Colonic mucosa (tissue), 4 donors: ENCODE data around the gene UBL4A. TPM values are rescaled to one million over a fixed set of nuclear protein-coding genes. Genes with fewer than 3 reads are reported as not detected.

Experiments
- DNase-seq: peaks from one replicate; pipeline ENCODE4 v3.0.0-alpha.2; 2020
- H3K27ac ChIP-seq: fragments of 200-600 bp; one replicate; pipeline ENCODE4 v1.8.0; 2021
- H3K27me3 ChIP-seq: fragments of 200-600 bp; one replicate; pipeline ENCODE4 v1.8.0; 2021
- H3K36me3 ChIP-seq: fragments of 200-600 bp; one replicate; pipeline ENCODE4 v1.8.0; 2021
- H3K4me1 ChIP-seq: fragments of 200-600 bp; one replicate; pipeline ENCODE4 v1.8.0; 2021; ENCODE audit warnings: mild to moderate bottlenecking
- H3K4me3 ChIP-seq: fragments of 200-600 bp; one replicate; pipeline ENCODE4 v1.8.0; 2021
- H3K9ac ChIP-seq, 2 donors: one replicate each; pipeline ENCODE4 v1.7.0; 2013; ENCODE audit warnings: control low read depth in 2 of 2, low read depth in 2 of 2, low read length in 2 of 2
- H3K9me3 ChIP-seq: fragments of 200-600 bp; one replicate; pipeline ENCODE4 v1.8.0; 2021
- CTCF ChIP-seq: fragments of 200-600 bp; IDR thresholded peaks from one replicate; pipeline ENCODE4 v1.8.0; 2022; ENCODE audit warnings: antibody characterized with exemption, mild to moderate bottlenecking
- intact Hi-C: fragments of 100-400 bp; cut with DNase I; formaldehyde crosslinking; loops from one replicate; pipeline ENCODE4 v1.14.1; 2022
- total RNA-seq, 2 donors: library from RNA; stranded (reverse); fragmentation: NEBNext Ultra II Directional in 1 of 2; extraction: Animal tissue kit (Norgen Biotek cat#: 25700) in 1 of 2; gene quantifications; one replicate each; pipeline ENCODE4 v1.2.1, GENCODE V29; 2021
- donor health status: healthy.
- donor health status: DM: no; HTN: no; CAD: no.
- donor health status: DM: no; HTN: no; CAD: no.

The UBL4A gene
- total RNA-seq: 10 to 100 TPM; 24.7 to 40.9 TPM

GRCh38 chrX:154486396-154487207, at the start of gene UBL4A:
Gene UBL4A (minus strand): TSS chrX:154486615. CDS start chrX:154486584, 31 bp downstream.
- Histone ChIP-seq H3K36me3 (no peaks in the 10 kb centered on the region), H3K27ac (peak within 1 kb of the TSS; percentile 65), H3K4me1 (no peaks in the 10 kb centered on the region), H3K9me3 (no peaks in the 10 kb centered on the region), H3K27me3 (no peaks in the 10 kb centered on the region), H3K9ac (peak within 1 kb of the TSS; percentile 63 to 79), H3K4me3 (peak within 1 kb of the TSS; percentile 65)
- no peak for TF ChIP-seq CTCF
- intact Hi-C loops: no loop called here
- peak; percentile 54 for DNase-seq

GRCh38 chrX:154535892-154536291, 49.5 kb upstream of the UBL4A start:
- H3K4me1 ChIP-seq: no peaks in the 10 kb centered on the region
- H3K9me3 ChIP-seq: no peaks in the 10 kb centered on the region
- intact Hi-C loops: no loop called here
- H3K36me3 ChIP-seq: no peaks in the 10 kb centered on the region
- no peak for TF ChIP-seq CTCF
- no peak overlapping the region for H3K9ac ChIP-seq
- no peak overlapping the region for H3K4me3 ChIP-seq
- no peak overlapping the region for H3K27ac ChIP-seq
- no peaks in the 10 kb centered on the region for H3K27me3 ChIP-seq
- DNase-seq: no peak

GRCh38 chrX:154534526-154535322, 48.3 kb upstream of the UBL4A start:
- intact Hi-C loops: loop anchor here (5.0 kb wide), 1 partner anchor 132 kb away; no protein-coding TSS in a partner anchor
- peak; percentile 99 for TF ChIP-seq CTCF
- H3K4me1 ChIP-seq: no peaks in the 10 kb centered on the region
- H3K4me3 ChIP-seq: no peak overlapping the region
- peak overlapping the region in 1 of 2 donors; percentile 16 for H3K9ac ChIP-seq
- no peaks in the 10 kb centered on the region for H3K9me3 ChIP-seq
- H3K27ac ChIP-seq: no peak overlapping the region
- peak; percentile 91 for DNase-seq
- H3K27me3 ChIP-seq: no peaks in the 10 kb centered on the region
- no peaks in the 10 kb centered on the region for H3K36me3 ChIP-seq

GRCh38 chrX:154532690-154533089, 46.3 kb upstream of the UBL4A start:
- Histone ChIP-seq H3K9me3 (no peaks in the 10 kb centered on the region), H3K27me3 (no peaks in the 10 kb centered on the region), H3K4me1 (no peaks in the 10 kb centered on the region), H3K27ac (no peak overlapping the region), H3K4me3 (no peak overlapping the region), H3K9ac (no peak overlapping the region), H3K36me3 (no peaks in the 10 kb centered on the region)
- no peak for DNase-seq
- intact Hi-C loops: loop anchor here (5.0 kb wide), 1 partner anchor 130 kb away; no protein-coding TSS in a partner anchor
- no peak for TF ChIP-seq CTCF

GRCh38 chrX:154531626-154532025, 45.2 kb upstream of the UBL4A start:
- Histone ChIP-seq H3K36me3 (no peaks in the 10 kb centered on the region), H3K4me3 (no peak overlapping the region), H3K9ac (no peak overlapping the region), H3K9me3 (no peaks in the 10 kb centered on the region), H3K27ac (no peak overlapping the region), H3K27me3 (no peaks in the 10 kb centered on the region), H3K4me1 (no peaks in the 10 kb centered on the region)
- intact Hi-C loops: loop anchor here (5.0 kb wide), 1 partner anchor 129 kb away; no protein-coding TSS in a partner anchor
- DNase-seq: no peak
- TF ChIP-seq CTCF: no peak
